ENCODE measurements around the gene PKN1.

The PKN1 gene

GRCh38 chr19:14446336-14447036, 13.4 kb downstream of the PKN1 start (continued):
- TF ChIP-seq CREB5 (CRISPR knock-in tag; IDR thresholded peaks at IDR 0.05; ENCODE audit: low read depth) = no peak
- TF ChIP-seq ARNTL (CRISPR knock-in tag; IDR thresholded peaks at IDR 0.05; ENCODE audit: borderline replicate concordance, low read depth) = no peak
- TF ChIP-seq SNAI2 (CRISPR knock-in tag; IDR thresholded peaks at IDR 0.05) = no peak
- TF ChIP-seq BACH2 (CRISPR knock-in tag; IDR thresholded peaks at IDR 0.05; ENCODE audit: borderline replicate concordance) = no peak
- no peak for TF ChIP-seq CSRNP3 (CRISPR knock-in tag; IDR thresholded peaks at IDR 0.05)
- no peak for TF ChIP-seq ZNF565 (CRISPR knock-in tag; conservative IDR thresholded peaks at IDR 0.05; ENCODE audit: low read depth)
- TF ChIP-seq ZNF70 (CRISPR knock-in tag; IDR thresholded peaks at IDR 0.05) = no peak
- no peak for TF ChIP-seq ZFP3 (CRISPR knock-in tag; IDR thresholded peaks at IDR 0.05)
- TF ChIP-seq ZNF8 (CRISPR knock-in tag; IDR thresholded peaks at IDR 0.05) = no peak
- TF ChIP-seq ESRRG (CRISPR knock-in tag; IDR thresholded peaks at IDR 0.05) = no peak

- ATAC-seq = no peak
- no peak for TF ChIP-seq POU6F1 (CRISPR knock-in tag; IDR thresholded peaks at IDR 0.05; ENCODE audit: borderline replicate concordance, low read depth)
- no peak for TF ChIP-seq ZNF565 (CRISPR knock-in tag; conservative IDR thresholded peaks at IDR 0.05; ENCODE audit: low read depth)
- TF ChIP-seq PATZ1 (CRISPR knock-in tag; IDR thresholded peaks at IDR 0.05; ENCODE audit: borderline replicate concordance) = no peak
- TF ChIP-seq ESRRG (CRISPR knock-in tag; IDR thresholded peaks at IDR 0.05) = no peak
- no peak for TF ChIP-seq ZC3H10 (CRISPR knock-in tag; IDR thresholded peaks at IDR 0.05)
- no peak for TF ChIP-seq PPARA (CRISPR knock-in tag; IDR thresholded peaks at IDR 0.05; ENCODE audit: borderline replicate concordance)
- no peak for TF ChIP-seq ZNF8 (CRISPR knock-in tag; IDR thresholded peaks at IDR 0.05)
- no peak for TF ChIP-seq TSHZ2 (CRISPR knock-in tag; IDR thresholded peaks at IDR 0.05)
- TF ChIP-seq ZNF70 (CRISPR knock-in tag; IDR thresholded peaks at IDR 0.05) = no peak
- TF ChIP-seq BACH2 (CRISPR knock-in tag; IDR thresholded peaks at IDR 0.05; ENCODE audit: borderline replicate concordance) = no peak
- TF ChIP-seq ARNTL (CRISPR knock-in tag; IDR thresholded peaks at IDR 0.05; ENCODE audit: borderline replicate concordance, low read depth) = no peak
- TF ChIP-seq TOX (CRISPR knock-in tag; IDR thresholded peaks at IDR 0.05; ENCODE audit: borderline replicate concordance) = no peak
- no peak for TF ChIP-seq ZFP3 (CRISPR knock-in tag; IDR thresholded peaks at IDR 0.05)
- TF ChIP-seq OSR1 (CRISPR knock-in tag; IDR thresholded peaks at IDR 0.05) = no peak
- TF ChIP-seq ZFP30 (CRISPR knock-in tag; IDR thresholded peaks at IDR 0.05) = no peak
- no peak for TF ChIP-seq TCF4 (CRISPR knock-in tag; IDR thresholded peaks at IDR 0.05; ENCODE audit: borderline replicate concordance)
Measured at GRCh38 chr19:14449321-14449720, 16.2 kb downstream of the PKN1 start.
